ENCODE results near the gene ZNF561. TPM values are rescaled to one million over a fixed set of nuclear protein-coding genes. Genes with fewer than 3 reads are reported as not detected.

Gene ZNF561
- total RNA-seq, 1 experiment from 2014 or later: 27.4 TPM

DNA sequence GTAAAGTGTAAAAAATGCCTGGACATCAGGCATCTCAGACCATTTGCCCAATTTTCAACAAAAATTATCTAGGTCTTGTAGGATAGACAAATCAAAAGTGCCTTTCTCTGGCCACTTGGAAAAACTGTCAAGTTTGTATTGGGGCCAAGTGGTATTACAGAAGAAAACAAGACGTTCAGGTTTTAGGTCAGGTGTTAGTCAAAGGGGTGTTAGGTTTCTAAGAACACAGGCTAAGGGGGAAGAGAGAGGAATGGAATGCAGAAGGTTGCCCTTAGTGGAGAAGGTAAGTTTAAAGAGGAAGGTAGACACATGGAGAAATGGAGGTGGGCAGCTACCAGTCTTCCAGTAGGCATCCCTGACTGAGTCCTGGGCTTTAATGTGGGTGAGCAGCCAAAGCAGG lies 19.9 kb upstream of the ZNF561 start:
- Mint-ChIP-seq H3K9me3 (ENCODE audit: unreplicated experiment) (peaks cover 16% of the 10 kb centered on the region), H3K27me3 (ENCODE audit: insufficient read depth, unreplicated experiment) (no peaks in the 10 kb centered on the region), H3K4me1 (ENCODE audit: low read depth, unreplicated experiment) (no peaks in the 10 kb centered on the region), H3K36me3 (ENCODE audit: insufficient read depth, unreplicated experiment) (peaks cover 7% of the 10 kb centered on the region), H3K27ac (ENCODE audit: unreplicated experiment) (no peak overlapping the region), H3K4me3 (ENCODE audit: unreplicated experiment) (no peak overlapping the region)
- H3K4me1 ChIP-seq: no peaks in the 10 kb centered on the region
- POLR2A ChIA-PET: no interaction called here
- no peak overlapping the region for H3K4me3 ChIP-seq (ENCODE audit: low read depth, low read length)
- no peak for DNase-seq
- H3K9me3 ChIP-seq: no peaks in the 10 kb centered on the region
- intact Hi-C loops (cut with micrococcal nuclease; ENCODE audit: unreplicated experiment): no loop called here
- CTCF ChIA-PET: no interaction called here
- TF ChIP-seq, protein P1, sequence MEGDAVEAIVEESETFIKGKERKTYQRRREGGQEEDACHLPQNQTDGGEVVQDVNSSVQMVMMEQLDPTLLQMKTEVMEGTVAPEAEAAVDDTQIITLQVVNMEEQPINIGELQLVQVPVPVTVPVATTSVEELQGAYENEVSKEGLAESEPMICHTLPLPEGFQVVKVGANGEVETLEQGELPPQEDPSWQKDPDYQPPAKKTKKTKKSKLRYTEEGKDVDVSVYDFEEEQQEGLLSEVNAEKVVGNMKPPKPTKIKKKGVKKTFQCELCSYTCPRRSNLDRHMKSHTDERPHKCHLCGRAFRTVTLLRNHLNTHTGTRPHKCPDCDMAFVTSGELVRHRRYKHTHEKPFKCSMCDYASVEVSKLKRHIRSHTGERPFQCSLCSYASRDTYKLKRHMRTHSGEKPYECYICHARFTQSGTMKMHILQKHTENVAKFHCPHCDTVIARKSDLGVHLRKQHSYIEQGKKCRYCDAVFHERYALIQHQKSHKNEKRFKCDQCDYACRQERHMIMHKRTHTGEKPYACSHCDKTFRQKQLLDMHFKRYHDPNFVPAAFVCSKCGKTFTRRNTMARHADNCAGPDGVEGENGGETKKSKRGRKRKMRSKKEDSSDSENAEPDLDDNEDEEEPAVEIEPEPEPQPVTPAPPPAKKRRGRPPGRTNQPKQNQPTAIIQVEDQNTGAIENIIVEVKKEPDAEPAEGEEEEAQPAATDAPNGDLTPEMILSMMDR (IDR thresholded peaks at IDR 0.05; ENCODE audit: insufficient read depth in 1 of 2, low read depth in 1 of 2, low read length in 1 of 2, severe bottlenecking in 1 of 2, unreplicated experiment in 1 of 2): no peak
- no peaks in the 10 kb centered on the region for H3K36me3 ChIP-seq (ENCODE audit: control insufficient read depth, insufficient read depth, low read length)
- no peaks in the 10 kb centered on the region for H3K27me3 ChIP-seq (replicated peaks; ENCODE audit: control insufficient read depth, insufficient read depth, low read length)
- no TSS peak for BruUV-seq (replicated peaks)

DNA sequence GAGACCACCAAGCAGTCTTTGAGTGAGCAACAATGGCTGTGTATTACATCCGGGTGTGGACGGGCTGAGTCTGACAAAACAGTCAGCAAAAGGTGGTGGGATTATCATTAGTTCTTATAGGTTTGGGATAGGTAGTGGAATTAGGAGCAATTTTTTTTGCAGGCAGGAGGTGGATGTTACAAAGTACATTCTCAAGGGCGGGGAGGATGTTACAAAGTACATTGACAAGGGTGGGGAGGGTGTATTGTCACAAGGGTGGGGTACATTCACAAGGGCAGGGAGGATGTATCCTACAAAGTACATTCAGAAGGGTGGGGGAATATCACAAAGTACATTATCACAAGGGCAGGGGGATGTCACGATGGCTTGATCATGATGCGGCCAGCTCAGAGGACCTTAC lies 15.0 kb upstream of the ZNF561 start:
- H3K4me1 Mint-ChIP-seq (ENCODE audit: low read depth, unreplicated experiment): no peaks in the 10 kb centered on the region
- CTCF ChIA-PET: no interaction called here
- no peaks in the 10 kb centered on the region for H3K4me1 ChIP-seq
- H3K27ac Mint-ChIP-seq (ENCODE audit: unreplicated experiment): no peak overlapping the region
- H3K36me3 Mint-ChIP-seq (ENCODE audit: insufficient read depth, unreplicated experiment): peaks cover 7% of the 10 kb centered on the region
- H3K36me3 ChIP-seq (ENCODE audit: control insufficient read depth, insufficient read depth, low read length): no peaks in the 10 kb centered on the region
- no peak for DNase-seq
- intact Hi-C loops (cut with micrococcal nuclease; ENCODE audit: unreplicated experiment): no loop called here
- BruUV-seq (replicated peaks): no TSS peak
- H3K9me3 ChIP-seq: no peaks in the 10 kb centered on the region
- TF ChIP-seq, protein P1 (IDR thresholded peaks at IDR 0.05; ENCODE audit: insufficient read depth in 1 of 2, low read depth in 1 of 2, low read length in 1 of 2, severe bottlenecking in 1 of 2, unreplicated experiment in 1 of 2): no peak
- H3K4me3 Mint-ChIP-seq (ENCODE audit: unreplicated experiment): no peak overlapping the region
- H3K27me3 ChIP-seq (replicated peaks; ENCODE audit: control insufficient read depth, insufficient read depth, low read length): no peaks in the 10 kb centered on the region
- no peak overlapping the region for H3K4me3 ChIP-seq (ENCODE audit: low read depth, low read length)
- no peaks in the 10 kb centered on the region for H3K27me3 Mint-ChIP-seq (ENCODE audit: insufficient read depth, unreplicated experiment)
- POLR2A ChIA-PET: no interaction called here
- peaks cover 8% of the 10 kb centered on the region for H3K9me3 Mint-ChIP-seq (ENCODE audit: unreplicated experiment)

DNA sequence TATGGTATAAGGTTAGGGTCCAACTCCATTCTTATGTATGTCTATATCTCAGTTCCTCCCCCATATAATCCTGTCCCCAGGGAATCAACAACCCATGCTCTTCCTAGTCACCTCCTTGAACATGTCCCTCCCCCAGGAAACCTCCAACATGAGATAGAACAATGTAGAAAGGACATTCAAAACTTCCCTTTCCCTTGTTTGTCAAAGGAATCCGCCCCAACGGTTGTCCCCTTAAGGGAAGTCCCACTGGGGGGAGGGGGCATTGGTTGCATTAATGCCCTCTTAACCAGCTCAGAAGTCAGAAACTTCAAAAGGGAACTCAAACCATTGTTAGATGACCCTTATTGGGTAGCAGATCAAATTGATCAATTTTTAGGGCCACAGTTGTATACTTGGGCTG lies 6.8 kb upstream of the ZNF561 start:
- H3K27me3 Mint-ChIP-seq (ENCODE audit: insufficient read depth, unreplicated experiment): no peaks in the 10 kb centered on the region
- H3K4me3 Mint-ChIP-seq (ENCODE audit: unreplicated experiment): no peak overlapping the region
- H3K36me3 ChIP-seq (ENCODE audit: control insufficient read depth, insufficient read depth, low read length): no peaks in the 10 kb centered on the region
- TF ChIP-seq, protein P1 (IDR thresholded peaks at IDR 0.05; ENCODE audit: insufficient read depth in 1 of 2, low read depth in 1 of 2, low read length in 1 of 2, severe bottlenecking in 1 of 2, unreplicated experiment in 1 of 2): no peak
- H3K4me1 Mint-ChIP-seq (ENCODE audit: low read depth, unreplicated experiment): no peaks in the 10 kb centered on the region
- POLR2A ChIA-PET: no interaction called here
- H3K4me3 ChIP-seq (ENCODE audit: low read depth, low read length): no peak overlapping the region
- no TSS peak for BruUV-seq (replicated peaks)
- peaks cover 5% of the 10 kb centered on the region for H3K36me3 Mint-ChIP-seq (ENCODE audit: insufficient read depth, unreplicated experiment)
- DNase-seq: no peak
- H3K4me1 ChIP-seq: no peaks in the 10 kb centered on the region
- H3K9me3 ChIP-seq: no peaks in the 10 kb centered on the region
- CTCF ChIA-PET: no interaction called here
- H3K27me3 ChIP-seq (replicated peaks; ENCODE audit: control insufficient read depth, insufficient read depth, low read length): no peaks in the 10 kb centered on the region
- no peak overlapping the region for H3K27ac Mint-ChIP-seq (ENCODE audit: unreplicated experiment)
- H3K9me3 Mint-ChIP-seq (ENCODE audit: unreplicated experiment): no peaks in the 10 kb centered on the region
- intact Hi-C loops (cut with micrococcal nuclease; ENCODE audit: unreplicated experiment): loop anchor here (5.0 kb wide), 1 partner anchor 491 kb away; no protein-coding TSS in a partner anchor

Data from Caco-2 (cell line).